NCI-H1694 treated with DMSO at 0.1 percent for 48 hours (cell line): ENCODE results near the gene VSX2.

Experiments
- DNase-seq: peaks from one replicate; lab custom pipeline; 2025; lab: John Stamatoyannopoulos, UW

Gene VSX2

GRCh38 chr14:74238974-74239847 is at the start of gene VSX2:
VSX2 (plus strand) TSS chr14:74239449; CDS start chr14:74239562, 113 bp downstream.
- no peak for DNase-seq

- DNase-seq, result no peak
Observed at GRCh38 chr14:74190927-74191575, 48.2 kb upstream of the VSX2 start.

GRCh38 chr14:74194506-74195274 is 44.6 kb upstream of the VSX2 start:
- DNase-seq, result no peak

GRCh38 chr14:74195623-74196022 is 43.6 kb upstream of the VSX2 start:
- DNase-seq, result peak; percentile 92

DNA sequence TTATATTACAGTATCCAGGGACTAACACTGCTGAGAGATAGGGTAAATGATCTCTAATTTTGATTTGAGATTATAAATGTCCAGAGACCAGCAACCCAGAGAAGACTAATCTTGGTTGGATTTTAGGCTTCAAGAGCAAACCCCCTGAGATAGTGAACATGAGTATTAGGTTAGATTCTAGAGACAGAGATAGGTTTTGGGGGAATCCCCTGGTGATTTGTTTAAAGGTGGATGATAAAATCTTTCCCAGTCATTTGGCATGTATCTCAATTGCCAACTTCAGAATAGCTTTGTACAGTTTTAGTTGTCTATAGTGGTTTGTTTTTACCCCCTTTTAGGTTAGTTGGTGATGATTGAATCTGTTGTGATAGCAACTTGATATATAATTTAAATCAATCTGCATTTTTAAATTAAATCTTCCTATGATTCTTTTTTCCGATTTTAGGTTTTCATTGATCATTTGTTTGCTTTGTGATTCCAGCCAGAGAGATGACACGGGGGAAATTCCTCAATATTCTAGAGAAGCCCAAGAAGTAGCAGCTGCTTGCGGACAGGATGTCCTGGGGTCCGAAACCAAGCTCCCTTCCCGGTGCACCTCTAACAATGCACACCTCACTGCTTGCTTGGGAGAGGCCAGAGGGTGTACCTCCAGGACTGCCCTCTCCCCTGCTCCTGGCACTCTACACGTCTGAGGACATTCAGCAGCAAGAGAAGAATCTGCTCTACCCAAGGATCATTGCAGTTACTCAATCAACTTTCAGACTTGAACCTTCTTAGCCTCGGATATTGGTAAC is 40.6 kb upstream of the VSX2 start:
- DNase-seq, result no peak

DNA sequence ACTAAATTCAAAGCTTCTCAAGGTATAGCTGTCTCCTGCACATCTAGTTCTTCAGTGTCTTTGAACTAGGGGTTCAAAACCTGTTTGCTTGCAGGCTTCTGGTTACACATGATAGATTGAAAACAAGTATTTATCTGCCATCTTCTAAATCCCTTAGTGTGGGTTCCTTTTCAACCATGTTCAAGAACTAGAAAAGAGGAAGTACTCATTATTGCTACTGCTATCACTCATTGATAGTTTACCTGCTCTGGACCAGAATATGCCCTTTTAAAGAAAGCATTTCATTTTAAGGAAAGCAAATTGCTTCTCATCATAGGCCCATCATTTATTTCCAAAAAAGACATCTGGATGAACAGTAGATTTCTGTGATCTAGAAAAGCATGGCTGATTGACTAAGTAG is 37.1 kb upstream of the VSX2 start:
- no peak for DNase-seq

GRCh38 chr14:74203639-74204038 is 35.6 kb upstream of the VSX2 start:
- no peak for DNase-seq

- DNase-seq, result no peak
Observed at GRCh38 chr14:74204491-74204890, 34.8 kb upstream of the VSX2 start.

GRCh38 chr14:74205882-74206281 is 33.4 kb upstream of the VSX2 start:
- DNase-seq, result no peak

GRCh38 chr14:74207943-74208342 is 31.3 kb upstream of the VSX2 start:
- peak; percentile 37 for DNase-seq

- no peak for DNase-seq
Observed at GRCh38 chr14:74208642-74209041, 30.6 kb upstream of the VSX2 start.

- no peak for DNase-seq
Observed at GRCh38 chr14:74211945-74212580, 27.2 kb upstream of the VSX2 start.

DNA sequence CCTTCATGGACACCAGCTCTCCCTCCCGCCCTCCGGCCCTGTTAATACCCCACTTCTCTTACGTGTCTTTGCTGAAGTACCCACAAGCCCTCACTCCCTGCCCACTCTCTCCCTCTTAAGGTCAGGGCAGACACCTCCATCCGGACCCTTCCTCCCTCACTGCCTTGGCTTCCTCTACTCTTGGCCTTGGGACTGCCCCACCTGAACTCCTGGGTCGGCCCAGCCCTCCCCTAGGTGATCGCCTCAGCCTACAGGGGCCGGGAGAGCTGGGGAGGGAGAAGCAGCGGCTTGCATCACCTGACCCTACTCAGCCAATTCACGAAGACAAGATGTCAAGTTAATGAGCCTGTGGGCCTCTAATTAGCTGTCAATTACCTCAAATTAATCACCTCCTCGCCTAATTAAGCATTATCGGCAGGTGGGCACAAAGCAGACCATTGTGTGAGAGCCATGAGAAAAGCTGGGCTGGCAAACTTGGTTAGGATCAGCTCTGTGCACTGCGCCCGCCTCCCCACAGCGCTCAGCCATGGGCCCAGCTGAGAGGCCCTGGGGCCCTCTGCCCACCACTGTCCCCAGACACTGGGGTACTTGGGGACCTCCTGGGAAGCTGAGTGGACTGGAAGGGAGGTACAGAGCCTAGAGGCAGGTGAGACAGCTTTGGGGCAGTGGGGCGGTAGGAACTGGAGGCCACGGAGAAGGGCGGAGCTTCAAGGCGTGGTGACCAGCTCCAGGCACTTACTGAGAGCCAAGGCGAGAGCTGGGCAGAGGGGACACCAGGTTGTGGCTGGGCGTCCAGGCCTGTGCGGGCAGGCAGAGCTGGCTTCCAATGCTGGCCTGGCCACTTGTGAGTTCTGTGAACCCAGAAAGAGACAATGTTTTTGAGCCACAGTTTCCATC is 25.1 kb upstream of the VSX2 start:
- DNase-seq, result no peak

- no peak for DNase-seq
Observed at GRCh38 chr14:74216671-74217070, 22.6 kb upstream of the VSX2 start.

- peak; percentile 82 for DNase-seq
Observed at GRCh38 chr14:74217672-74218448, 21.4 kb upstream of the VSX2 start.

GRCh38 chr14:74218462-74218861 is 20.8 kb upstream of the VSX2 start:
- DNase-seq, result no peak

DNA sequence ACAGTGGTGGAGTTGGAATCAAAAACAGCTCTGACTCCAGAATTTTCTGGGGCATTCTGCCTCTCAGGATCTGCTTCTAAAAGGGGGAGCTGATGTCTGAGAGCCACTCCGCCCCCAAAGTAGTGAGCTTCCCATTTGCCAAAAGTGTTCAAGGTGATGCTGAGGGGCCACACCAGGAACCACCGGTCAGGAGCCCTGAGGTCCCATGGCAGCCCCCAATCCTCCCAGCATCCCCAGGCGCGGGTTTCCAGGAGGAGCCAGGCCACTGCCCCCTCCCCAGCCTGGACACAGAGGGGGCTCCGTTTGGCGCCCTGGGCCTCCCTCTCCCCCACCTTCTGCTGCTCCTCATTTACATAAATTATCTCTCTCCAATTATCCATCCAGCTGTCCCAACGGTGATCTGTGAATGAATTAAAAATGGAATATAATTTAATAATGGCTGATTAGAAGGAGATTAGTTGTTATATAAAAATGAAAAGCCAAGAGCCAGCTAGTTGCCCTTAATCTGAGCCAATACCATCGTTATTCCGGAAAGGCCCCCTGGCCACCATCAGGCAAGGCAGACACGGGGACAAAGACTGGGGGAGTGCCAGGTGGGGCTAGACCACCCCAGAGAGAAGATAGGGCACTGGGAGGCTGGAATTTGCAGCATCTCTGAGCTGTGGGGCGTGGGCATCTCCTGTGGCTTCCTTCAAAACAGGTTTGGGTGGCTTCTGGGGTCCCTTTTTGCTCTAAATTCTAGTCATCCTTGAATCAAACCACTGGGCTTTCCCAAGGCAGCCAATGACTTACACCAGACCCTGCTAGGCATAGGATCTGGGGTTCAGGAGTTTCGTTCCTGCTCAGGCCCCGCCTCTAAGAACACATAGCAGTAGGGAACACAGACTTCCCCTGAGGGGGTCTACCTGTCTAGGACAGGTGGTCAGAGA is 19.7 kb upstream of the VSX2 start:
- DNase-seq, result no peak

GRCh38 chr14:74220991-74221390 is 18.3 kb upstream of the VSX2 start:
- DNase-seq, result no peak
